Measurements from ENCODE around the gene APBB2.
A peak's percentile ranks its signal among the peaks of the same experiment; 100 is the strongest.

Gene APBB2

DNA sequence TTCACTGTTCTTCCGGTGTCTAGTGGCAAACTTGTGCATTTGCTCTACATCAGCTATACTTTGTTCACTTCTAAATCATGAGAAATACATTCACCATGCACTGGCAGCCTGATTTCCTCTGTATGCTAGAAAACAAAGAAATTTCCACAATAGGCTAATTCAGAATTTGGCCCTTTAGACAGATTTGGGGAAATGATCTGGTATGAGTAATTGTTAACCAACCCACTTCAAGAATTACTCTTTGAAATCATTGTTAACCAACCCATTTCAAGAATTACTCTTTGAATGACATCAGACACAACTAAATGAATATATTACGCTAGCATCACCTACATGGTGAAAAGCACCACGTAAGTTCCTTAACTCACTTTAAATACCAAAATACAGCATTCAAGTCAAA lies 14.6 kb downstream of the APBB2 start:
- no peak overlapping the region for H3K4me3 ChIP-seq
- no peak overlapping the region for H3K27ac ChIP-seq

GRCh38 chr4:41197996-41198395 lies 16.3 kb downstream of the APBB2 start:
- H3K4me3 ChIP-seq, result no peak overlapping the region
- H3K27ac ChIP-seq, result peak overlapping the region in 1 of 21 experiments; percentile 48

GRCh38 chr4:41197495-41197894 lies 16.8 kb downstream of the APBB2 start:
- peak overlapping the region in 4 of 21 experiments; percentile 17 to 53 (median 42) for H3K27ac ChIP-seq

GRCh38 chr4:41196633-41197332 lies 17.6 kb downstream of the APBB2 start:
- Histone ChIP-seq H3K27ac (peak overlapping the region in 5 of 21 experiments; percentile 9 to 53 (median 37)), H3K4me3 (no peak overlapping the region)

More at GRCh38 chr4:41197495-41197894, 16.8 kb downstream of the APBB2 start:
- H3K4me3 ChIP-seq, result no peak overlapping the region

- H3K4me3 ChIP-seq, result no peak overlapping the region
- no peak overlapping the region for H3K27ac ChIP-seq
Observed at GRCh38 chr4:41192136-41192535, 22.2 kb downstream of the APBB2 start.

DNA sequence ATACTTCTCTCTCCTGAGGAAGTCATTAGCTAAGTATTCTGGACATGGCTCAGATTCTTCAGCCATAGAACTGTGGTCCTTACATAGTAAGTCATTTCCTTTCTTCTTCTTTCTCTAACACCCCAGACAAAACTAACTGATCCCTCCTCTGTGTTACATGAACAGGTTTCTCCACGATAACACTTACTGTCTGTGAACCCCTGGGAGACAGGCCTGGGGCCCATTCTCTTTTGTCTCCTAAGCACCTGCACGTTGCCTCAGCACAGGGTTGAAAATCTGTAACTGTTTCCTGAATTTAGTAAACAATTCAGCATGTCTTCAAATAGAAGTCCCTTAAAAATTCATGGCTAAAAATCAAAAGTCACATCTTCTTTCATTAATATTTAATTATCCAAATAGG lies 24.7 kb downstream of the APBB2 start:
- H3K4me3 ChIP-seq, result no peak overlapping the region
- H3K27ac ChIP-seq, result no peak overlapping the region

DNA sequence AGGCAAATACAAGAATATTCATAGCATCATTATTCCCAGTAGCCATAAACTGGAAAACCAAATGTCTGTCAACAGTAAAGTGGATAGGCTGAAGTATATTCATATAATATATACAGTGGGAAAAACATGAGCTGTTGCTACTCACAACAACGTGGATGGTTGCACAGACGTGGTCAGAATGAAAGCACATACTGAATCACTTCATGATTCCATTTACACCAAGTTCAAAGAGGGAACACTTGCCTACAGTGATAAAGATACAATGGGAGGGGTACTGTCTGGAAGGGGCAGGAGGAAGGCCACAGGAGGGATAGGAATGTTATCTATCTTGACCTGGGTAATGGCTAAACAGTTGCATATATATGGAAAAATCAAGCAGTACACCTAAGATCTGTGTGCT lies 25.3 kb downstream of the APBB2 start:
- Histone ChIP-seq H3K4me3 (no peak overlapping the region), H3K27ac (no peak overlapping the region)

GRCh38 chr4:41185614-41186592 lies 28.4 kb downstream of the APBB2 start:
- Histone ChIP-seq H3K27ac (peak overlapping the region in 1 of 21 experiments; percentile 31), H3K4me3 (no peak overlapping the region)

GRCh38 chr4:41184009-41184408 lies 30.3 kb downstream of the APBB2 start:
- H3K27ac ChIP-seq, result no peak overlapping the region

DNA sequence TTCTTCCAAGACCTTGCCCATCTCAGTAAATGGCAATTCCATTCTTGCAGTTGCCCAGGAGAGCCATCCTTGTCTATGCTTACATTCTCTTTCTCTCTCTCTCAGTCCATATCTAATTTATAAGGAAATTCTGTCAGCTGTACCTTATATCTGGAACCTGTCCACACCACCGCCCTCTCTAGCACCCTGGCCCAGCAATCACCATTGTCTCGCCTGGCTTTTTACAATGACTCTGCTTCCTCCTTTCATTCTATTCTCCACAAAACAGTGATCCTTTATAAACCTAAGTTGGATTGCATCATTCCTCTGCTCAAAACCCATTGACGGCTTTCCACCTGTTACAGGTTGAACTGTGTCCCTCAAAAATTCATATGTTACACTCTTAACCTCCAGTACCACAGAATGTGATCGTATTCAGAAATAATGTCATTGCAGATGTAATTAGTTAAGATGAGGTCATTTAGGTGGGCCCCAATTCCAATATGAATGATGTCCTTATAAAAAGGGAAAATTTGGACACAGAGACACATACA lies 31.3 kb downstream of the APBB2 start:
- H3K27ac ChIP-seq, result no peak overlapping the region
- H3K4me3 ChIP-seq, result no peak overlapping the region

More at GRCh38 chr4:41184009-41184408, 30.3 kb downstream of the APBB2 start:
- H3K4me3 ChIP-seq, result no peak overlapping the region

- Histone ChIP-seq H3K4me3 (no peak overlapping the region), H3K27ac (no peak overlapping the region)
Observed at GRCh38 chr4:41181037-41181436, 33.3 kb downstream of the APBB2 start.

- Histone ChIP-seq H3K4me3 (no peak overlapping the region), H3K27ac (no peak overlapping the region)
Observed at GRCh38 chr4:41179498-41180195, 34.7 kb downstream of the APBB2 start.

DNA sequence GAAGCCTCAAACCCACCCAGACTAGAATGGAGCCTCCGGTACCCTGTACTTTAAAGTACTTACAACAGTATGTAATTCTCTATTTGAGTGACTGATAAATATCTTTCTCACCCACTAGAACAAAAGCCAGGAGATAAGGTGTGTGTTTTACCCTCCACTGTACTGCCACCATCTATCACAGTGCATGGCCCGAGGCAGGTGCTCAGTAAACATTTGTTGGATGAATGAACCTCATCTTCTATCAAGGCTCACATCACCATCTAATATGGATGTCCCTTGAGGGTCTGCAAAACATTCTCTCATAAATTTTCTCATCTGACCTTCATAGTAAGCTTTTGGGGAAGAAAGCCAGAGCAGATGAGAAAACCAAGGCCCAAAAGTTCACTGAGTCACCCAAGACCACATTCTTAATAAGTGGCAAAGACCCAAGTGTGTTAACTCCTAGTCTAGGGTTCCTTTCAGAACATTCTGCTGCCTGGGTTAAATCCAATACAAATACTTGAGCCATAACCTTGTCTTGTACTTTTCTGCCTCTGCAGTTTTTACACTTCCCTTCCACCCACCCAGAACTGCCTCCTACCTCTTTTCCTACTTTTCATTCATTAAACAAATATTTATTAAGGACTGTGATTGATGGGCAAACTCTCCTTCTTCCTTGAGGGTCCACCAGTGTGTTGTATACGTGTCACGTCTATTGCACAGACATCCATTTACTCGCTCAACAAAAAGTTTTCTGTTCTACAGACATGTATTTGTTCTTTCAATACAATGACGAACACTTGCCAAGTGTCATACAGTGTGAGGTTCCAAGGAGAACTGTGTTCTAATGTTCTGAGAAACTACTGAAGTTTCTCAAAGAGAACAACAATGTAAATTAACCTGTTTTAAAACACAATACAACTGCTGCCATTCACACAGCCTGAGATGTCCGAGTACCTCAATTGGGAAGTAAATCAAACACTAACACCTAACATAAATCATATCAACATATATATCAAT lies 35.7 kb downstream of the APBB2 start:
- Histone ChIP-seq H3K4me3 (no peak overlapping the region), H3K27ac (peak overlapping the region in 1 of 21 experiments; percentile 39)

- H3K27ac ChIP-seq, result peak overlapping the region in 2 of 21 experiments; percentile 38 to 39
- no peak overlapping the region for H3K4me3 ChIP-seq
Observed at GRCh38 chr4:41177016-41177415, 37.3 kb downstream of the APBB2 start.

DNA sequence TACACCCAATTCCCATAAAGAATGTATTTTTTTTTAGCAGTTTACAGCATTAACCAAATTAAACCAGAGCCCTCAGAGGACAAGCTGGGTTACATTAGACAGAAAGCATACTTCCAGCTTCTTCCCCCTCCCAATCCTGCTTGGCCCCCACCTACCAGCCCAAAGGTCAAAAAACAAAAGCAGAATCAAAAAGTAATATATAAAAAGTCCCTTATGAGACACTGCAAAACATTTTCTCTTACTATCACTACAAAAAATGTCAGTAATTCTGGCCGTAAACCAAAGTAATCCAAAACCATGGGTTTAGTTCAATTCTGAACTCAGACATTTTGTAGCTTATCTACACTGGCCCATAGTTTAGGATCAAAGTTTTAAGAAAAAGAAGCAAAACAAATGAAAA lies 38.0 kb downstream of the APBB2 start:
- H3K27ac ChIP-seq, result peak overlapping the region in 6 of 21 experiments; percentile 25 to 63 (median 38)

GRCh38 chr4:41175794-41176193 lies 38.5 kb downstream of the APBB2 start:
- H3K27ac ChIP-seq, result peak overlapping the region in 6 of 21 experiments; percentile 24 to 63 (median 32)
- no peak overlapping the region for H3K4me3 ChIP-seq

More for the DNA sequence above, 38.0 kb downstream of the APBB2 start:
- H3K4me3 ChIP-seq, result no peak overlapping the region

- no peak overlapping the region for H3K27ac ChIP-seq
- H3K4me3 ChIP-seq, result no peak overlapping the region
Observed at GRCh38 chr4:41174444-41174843, 39.9 kb downstream of the APBB2 start.

DNA sequence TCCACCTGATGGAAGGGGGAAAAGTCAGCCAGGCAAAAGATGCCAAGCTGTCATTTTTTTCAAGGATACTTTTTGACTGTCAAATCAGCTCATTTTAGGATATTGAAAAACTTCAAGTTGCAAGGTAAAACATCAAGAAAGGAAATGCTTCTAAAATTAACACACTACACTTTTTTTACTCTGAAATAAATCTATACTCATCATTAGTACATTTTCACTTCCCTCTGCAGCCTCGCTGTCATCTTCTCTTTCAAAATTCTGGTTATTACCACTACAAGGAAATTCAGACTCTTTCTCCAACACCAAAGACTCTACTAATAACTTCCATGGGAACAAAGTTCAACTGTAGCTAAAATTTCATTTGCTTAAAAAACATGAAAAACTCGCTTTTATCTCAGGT lies 41.6 kb downstream of the APBB2 start:
- Histone ChIP-seq H3K27ac (no peak overlapping the region), H3K4me3 (no peak overlapping the region)

Measured in skin epidermis (tissue), 12 donors.